LNCAP (cell line): ENCODE measurements around the gene CCDC78.
A peak's percentile ranks its signal among the peaks of the same experiment; 100 is the strongest.

Source experiments
- CTCF ChIP-seq: fragments of 450-650 bp; IDR thresholded peaks from 2 replicates; pipeline ENCODE4 v1.5.1; 2017; ENCODE audit warnings: mild to moderate bottlenecking

The CCDC78 gene

GRCh38 chr16:746637-747036 is 20.4 kb upstream of the CCDC78 start:
- no peak for TF ChIP-seq CTCF

GRCh38 chr16:745739-746138 is 19.5 kb upstream of the CCDC78 start:
- no peak for TF ChIP-seq CTCF

- no peak for TF ChIP-seq CTCF
These were observed 17.7 kb upstream of the CCDC78 start for GRCh38 chr16:743794-744500.

- no peak for TF ChIP-seq CTCF
These were observed 15.9 kb upstream of the CCDC78 start for GRCh38 chr16:741986-742629.

GRCh38 chr16:740764-741505 is 14.7 kb upstream of the CCDC78 start, which contains the start of gene CIAO3:
Gene CIAO3 (minus strand): TSS chr16:740997. CDS start chr16:740985, 12 bp downstream.
- TF ChIP-seq CTCF, result peak; percentile 97

- TF ChIP-seq CTCF, result no peak
These were observed 14.2 kb upstream of the CCDC78 start for GRCh38 chr16:740459-740763.

GRCh38 chr16:739560-740458 is 13.6 kb upstream of the CCDC78 start:
- TF ChIP-seq CTCF, result no peak
